SK-N-MC (cell line): Measurements from ENCODE around the gene L3MBTL4.

Experiments
- DNase-seq: peaks from one replicate; pipeline ENCODE4 v3.0.0-alpha.2; 2011; ENCODE audit warnings: low read depth, low spot score
- H3K27ac ChIP-seq: fragments of 200-600 bp; sonication (generic); 2 replicates; pipeline ENCODE4 v1.5.1; 2016; ENCODE audit warnings: mixed run types
- H3K36me3 ChIP-seq: fragments of 200-600 bp; sonication (generic); 2 replicates; pipeline ENCODE4 v1.6.1; 2017; ENCODE audit warnings: antibody characterized with exemption, low read length, mixed read lengths; ENCODE audit not compliant: insufficient read depth
- H3K4me3 ChIP-seq: fragments of 200-600 bp; sonication (generic); 2 replicates; pipeline ENCODE4 v1.5.1; 2016
- H3K9ac ChIP-seq: fragments of 200-600 bp; sonication (generic); 2 replicates; pipeline ENCODE4 v1.8.0; 2017; ENCODE audit warnings: mixed run types, mixed read lengths; ENCODE audit not compliant: insufficient read length
- H3K9me3 ChIP-seq: fragments of 200-600 bp; sonication (generic); 2 replicates; pipeline ENCODE4 v1.6.1; 2017; ENCODE audit warnings: low read depth, mild to moderate bottlenecking, antibody characterized with exemption, low read length, moderate library complexity, mixed read lengths
- EZH2 ChIP-seq: fragments of 200-600 bp; sonication (generic); IDR thresholded peaks from one replicate; pipeline ENCODE4 v1.6.1; 2017; ENCODE audit warnings: antibody characterized with exemption
- FOXP2 ChIP-seq: optimal IDR thresholded peaks from 2 replicates; pipeline ENCODE3; 2011; ENCODE audit warnings: mild to moderate bottlenecking, moderate library complexity; ENCODE audit not compliant: insufficient read depth; ENCODE audit errors: extremely low read length, control extremely low read depth
- POLR2AphosphoS5 ChIP-seq: IDR thresholded peaks from 2 replicates; pipeline ENCODE4 v1.6.1; 2012; ENCODE audit warnings: mild to moderate bottlenecking, low read depth, low read length, borderline replicate concordance

Gene L3MBTL4

DNA sequence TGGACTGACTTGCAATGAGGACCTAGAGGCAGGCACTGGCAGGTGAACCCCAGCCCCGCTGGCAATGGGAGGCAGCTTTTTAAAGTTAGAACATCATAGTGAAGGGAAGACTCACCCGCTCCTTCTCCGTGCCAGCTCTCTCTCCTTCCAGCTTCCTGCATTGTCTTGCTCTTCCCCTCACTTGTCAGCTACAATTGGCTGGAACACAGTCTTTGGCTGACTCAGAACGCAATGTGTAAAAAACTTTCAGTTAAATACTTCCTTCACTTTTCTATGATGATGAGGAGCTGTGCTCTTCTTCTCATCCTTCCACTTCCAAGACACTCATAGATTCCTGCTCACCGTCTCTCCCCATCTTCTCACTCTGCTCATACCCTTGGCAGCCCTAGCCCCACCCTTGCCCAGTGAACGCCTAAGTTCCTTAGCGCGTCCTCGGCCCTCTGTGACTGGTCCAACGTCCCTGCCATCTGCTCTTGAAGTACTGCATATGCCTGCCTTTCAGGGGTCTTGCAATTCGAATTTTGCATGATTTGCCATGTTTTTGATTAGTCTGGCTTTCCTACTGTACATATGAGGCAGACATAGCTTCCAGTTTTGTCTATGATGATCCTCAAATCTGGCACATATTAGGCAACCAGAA, 401.4 kb downstream of the L3MBTL4 start:
- Histone ChIP-seq H3K27ac (no peak overlapping the region), H3K9ac (no peak overlapping the region), H3K9me3 (no peaks in the 10 kb centered on the region), H3K36me3 (no peaks in the 10 kb centered on the region), H3K4me3 (no peak overlapping the region)
- DNase-seq = no peak
- TF ChIP-seq EZH2 (no peak), POLR2AphosphoS5 (no peak), FOXP2 (no peak)

DNA sequence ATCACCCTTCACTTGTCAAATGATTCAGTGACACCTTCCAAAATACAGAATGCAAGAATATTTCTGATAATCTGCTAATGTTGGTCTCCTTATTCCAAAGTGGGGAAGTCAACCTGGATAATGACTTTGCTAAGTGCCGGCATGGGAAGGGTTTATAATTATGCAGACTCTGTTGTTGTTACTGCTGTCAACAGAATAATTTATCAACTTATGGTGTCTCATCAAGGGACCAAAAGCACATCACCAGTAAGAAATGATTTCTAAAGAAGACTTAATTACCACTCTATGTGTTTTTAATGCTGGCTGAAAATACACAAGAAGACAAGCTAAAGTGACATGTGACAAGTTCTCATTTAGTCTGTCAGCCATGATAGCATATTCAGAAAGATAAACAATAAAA, 403.8 kb downstream of the L3MBTL4 start:
- Histone ChIP-seq H3K9ac (no peak overlapping the region), H3K9me3 (no peaks in the 10 kb centered on the region), H3K4me3 (no peak overlapping the region), H3K27ac (no peak overlapping the region), H3K36me3 (no peaks in the 10 kb centered on the region)
- DNase-seq = no peak
- TF ChIP-seq POLR2AphosphoS5 (no peak), EZH2 (no peak), FOXP2 (no peak)

DNA sequence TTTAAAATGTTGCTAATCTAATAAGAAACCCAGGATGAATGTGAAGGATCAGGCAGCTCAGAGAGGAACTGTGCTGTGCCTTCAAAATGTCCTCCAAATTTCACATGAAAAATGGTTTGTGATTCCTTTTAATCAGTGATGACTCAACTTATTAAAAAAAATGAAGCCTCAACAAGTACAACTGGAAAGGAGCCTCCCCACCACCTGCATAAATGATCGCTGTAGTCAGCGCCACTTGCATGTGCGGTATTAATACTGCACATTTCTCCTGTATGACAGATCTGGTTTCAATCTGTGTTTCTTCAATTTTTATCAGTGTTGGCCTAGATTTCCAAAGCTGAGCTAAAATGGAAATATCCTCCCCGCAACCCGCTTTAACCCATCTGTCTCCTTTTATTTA, 404.4 kb downstream of the L3MBTL4 start:
- DNase-seq = no peak
- no peak for TF ChIP-seq EZH2
- no peak for TF ChIP-seq FOXP2
- no peak for TF ChIP-seq POLR2AphosphoS5
- Histone ChIP-seq H3K9me3 (no peaks in the 10 kb centered on the region), H3K36me3 (no peaks in the 10 kb centered on the region), H3K27ac (no peak overlapping the region), H3K9ac (no peak overlapping the region), H3K4me3 (no peak overlapping the region)

DNA sequence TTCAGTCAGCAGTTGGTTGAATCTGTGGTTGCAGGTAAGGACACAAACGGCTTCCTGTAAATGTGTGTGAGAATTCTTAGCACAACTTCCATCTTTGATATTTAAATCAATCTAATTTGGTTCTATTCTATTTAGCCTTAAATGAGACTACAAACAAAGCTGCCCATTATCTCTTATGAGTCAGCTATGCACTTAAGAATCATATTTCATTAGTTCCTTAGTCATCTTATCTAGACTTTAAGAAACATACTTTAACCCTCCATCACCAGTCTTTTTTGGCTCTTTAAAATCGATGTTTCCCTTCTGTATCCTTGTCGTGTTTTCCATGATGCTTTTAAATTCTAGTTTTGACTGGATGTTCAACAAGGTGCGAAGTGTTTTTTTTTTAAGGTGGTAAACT, 405.0 kb downstream of the L3MBTL4 start:
- TF ChIP-seq EZH2 = no peak
- TF ChIP-seq POLR2AphosphoS5 = no peak
- no peak for TF ChIP-seq FOXP2
- DNase-seq = no peak
- H3K9ac ChIP-seq = no peak overlapping the region
- H3K36me3 ChIP-seq = no peaks in the 10 kb centered on the region
- no peak overlapping the region for H3K4me3 ChIP-seq
- H3K27ac ChIP-seq = no peak overlapping the region
- no peaks in the 10 kb centered on the region for H3K9me3 ChIP-seq

- TF ChIP-seq FOXP2 = no peak
- TF ChIP-seq EZH2 = no peak
- H3K9ac ChIP-seq = no peak overlapping the region
- H3K9me3 ChIP-seq = no peaks in the 10 kb centered on the region
- no peak overlapping the region for H3K4me3 ChIP-seq
- DNase-seq = no peak
- H3K27ac ChIP-seq = no peak overlapping the region
- H3K36me3 ChIP-seq = no peaks in the 10 kb centered on the region
These were observed 410.0 kb downstream of the L3MBTL4 start for GRCh38 chr18:6004683-6005082.

DNA sequence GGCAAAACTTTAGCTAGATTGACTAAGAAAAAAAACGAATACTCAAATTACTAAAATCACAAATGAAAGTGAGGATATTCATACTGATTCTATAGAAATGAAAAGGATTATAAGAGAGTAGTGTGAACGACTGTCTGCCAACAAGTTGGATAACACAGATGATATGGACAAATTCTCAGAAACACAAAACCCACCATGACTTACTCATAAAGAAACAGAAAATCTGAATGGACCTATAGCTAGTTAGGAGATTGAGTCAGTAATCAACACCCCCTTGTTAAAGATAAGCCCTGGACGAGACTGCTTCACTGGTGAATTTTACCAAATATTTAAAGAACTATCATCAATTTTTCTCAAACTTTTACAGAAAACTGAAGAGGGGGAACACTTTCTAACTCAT, 410.6 kb downstream of the L3MBTL4 start:
- no peaks in the 10 kb centered on the region for H3K36me3 ChIP-seq
- DNase-seq = no peak
- TF ChIP-seq FOXP2 (no peak), POLR2AphosphoS5 (no peak), EZH2 (no peak)
- no peak overlapping the region for H3K9ac ChIP-seq
- H3K9me3 ChIP-seq = no peaks in the 10 kb centered on the region
- H3K4me3 ChIP-seq = no peak overlapping the region
- no peak overlapping the region for H3K27ac ChIP-seq

- no peak for DNase-seq
- no peak overlapping the region for H3K4me3 ChIP-seq
- no peak overlapping the region for H3K9ac ChIP-seq
- H3K27ac ChIP-seq = no peak overlapping the region
- TF ChIP-seq FOXP2 = no peak
- no peak for TF ChIP-seq POLR2AphosphoS5
- no peak for TF ChIP-seq EZH2
- no peaks in the 10 kb centered on the region for H3K36me3 ChIP-seq
- no peaks in the 10 kb centered on the region for H3K9me3 ChIP-seq
These were observed 412.8 kb downstream of the L3MBTL4 start for GRCh38 chr18:6001867-6002266.

- no peak overlapping the region for H3K9ac ChIP-seq
- no peak overlapping the region for H3K27ac ChIP-seq
- TF ChIP-seq FOXP2 = no peak
- TF ChIP-seq EZH2 = no peak
- no peak for TF ChIP-seq POLR2AphosphoS5
- no peak for DNase-seq
- no peak overlapping the region for H3K4me3 ChIP-seq
- H3K9me3 ChIP-seq = no peaks in the 10 kb centered on the region
- H3K36me3 ChIP-seq = no peaks in the 10 kb centered on the region
These were observed 415.8 kb downstream of the L3MBTL4 start for GRCh38 chr18:5998907-5999306.

DNA sequence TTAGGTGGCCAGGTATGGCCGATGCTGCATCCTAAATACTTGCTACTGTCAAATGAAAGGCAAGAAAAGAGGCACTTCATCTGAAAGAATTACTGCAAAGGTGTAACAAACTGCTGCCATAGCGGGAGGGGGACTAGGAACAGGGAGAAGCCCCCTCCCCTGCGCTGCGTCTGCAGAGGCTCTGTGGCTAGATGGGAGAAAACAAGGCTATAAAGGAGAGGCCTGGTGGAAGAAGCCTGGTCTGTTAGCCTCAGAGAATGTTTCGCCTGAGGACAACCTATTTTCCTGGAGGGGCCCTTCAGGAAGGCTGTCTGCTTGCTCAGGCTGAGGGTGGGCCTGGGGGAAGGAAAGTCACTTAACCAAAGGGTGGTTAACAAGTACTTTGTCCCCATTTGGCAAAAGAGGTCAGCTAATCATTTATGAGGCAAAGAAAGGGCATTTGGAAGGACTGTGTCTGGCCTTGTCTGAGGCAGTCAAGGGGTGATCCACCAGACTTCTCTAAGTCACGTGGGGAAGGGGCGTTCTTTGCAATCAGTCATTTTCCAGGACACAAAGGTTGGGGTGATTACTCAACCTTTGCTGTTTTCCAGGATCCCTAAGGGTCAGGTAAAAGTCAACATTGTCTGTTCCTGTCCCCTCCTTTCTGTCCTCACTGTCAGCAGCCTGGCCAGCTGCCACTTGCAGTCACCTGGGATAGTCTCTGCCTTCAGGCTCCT, 416.4 kb downstream of the L3MBTL4 start:
- TF ChIP-seq POLR2AphosphoS5 (no peak), EZH2 (no peak), FOXP2 (no peak)
- H3K27ac ChIP-seq = no peak overlapping the region
- no peaks in the 10 kb centered on the region for H3K9me3 ChIP-seq
- no peak overlapping the region for H3K9ac ChIP-seq
- no peak overlapping the region for H3K4me3 ChIP-seq
- no peaks in the 10 kb centered on the region for H3K36me3 ChIP-seq
- no peak for DNase-seq
